Stimulated activated CD4-positive, alpha-beta T cell treated with anti-CD3 and anti-CD28 coated beads, TNF-alpha, amount 100 ng/mL, for 48 hours (primary cell): Measurements from ENCODE around the gene LMX1B.
A peak's percentile ranks its signal among the peaks of the same experiment; 100 is the strongest.

Experiments used
- DNase-seq, 3 donors: peaks; one replicate each; pipeline ENCODE4 v3.0.0-alpha.2; 2020; ENCODE audit warnings: low read depth in 3 of 3

The LMX1B gene

DNA sequence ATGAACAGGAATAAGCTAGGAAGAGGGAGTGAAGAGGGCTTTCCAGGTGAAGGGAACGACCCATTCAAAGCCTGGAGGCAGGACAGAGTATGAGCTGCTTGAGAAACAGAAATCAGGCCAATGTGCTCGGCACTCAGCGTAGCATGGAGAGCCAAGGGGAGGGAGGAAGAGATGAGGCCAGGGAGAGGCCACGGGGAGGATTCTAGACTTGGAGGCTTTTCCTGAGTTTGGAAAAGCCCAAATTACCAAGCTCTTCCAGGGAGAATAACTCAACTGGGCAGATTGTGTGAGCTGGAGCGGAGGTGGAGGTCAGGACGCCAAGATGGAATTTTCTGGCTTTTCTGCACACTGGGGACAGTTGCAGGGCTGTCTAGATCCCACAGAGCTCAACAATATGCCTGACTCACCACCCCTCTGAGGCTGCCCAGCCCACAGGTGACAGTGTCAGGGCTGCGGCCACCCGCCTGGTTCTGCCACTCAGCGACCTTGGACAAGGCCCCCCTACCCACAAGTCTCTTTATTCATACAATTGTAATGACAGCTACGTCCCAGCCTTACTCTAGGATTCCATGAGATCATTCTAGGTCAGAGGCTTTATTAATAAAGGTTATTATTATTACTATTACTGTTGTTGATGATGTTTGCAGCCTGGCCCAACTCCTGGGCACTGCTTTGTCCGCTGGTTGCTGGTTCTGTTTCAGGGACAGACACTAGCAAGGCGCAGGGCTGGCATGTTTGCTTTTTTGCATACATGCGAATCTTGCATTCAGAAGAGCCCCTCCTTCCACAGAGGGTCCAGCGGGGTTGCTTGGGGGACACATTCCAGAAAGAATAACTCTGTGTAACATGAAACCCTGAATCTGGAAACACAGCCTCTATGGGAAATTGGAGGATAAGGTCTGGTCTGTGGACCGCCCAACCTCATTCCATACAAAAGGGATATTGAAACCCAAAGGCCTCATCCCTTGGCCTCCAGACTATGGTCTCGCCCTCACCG, 9.4 kb upstream of the LMX1B start:
- DNase-seq, result no peak

DNA sequence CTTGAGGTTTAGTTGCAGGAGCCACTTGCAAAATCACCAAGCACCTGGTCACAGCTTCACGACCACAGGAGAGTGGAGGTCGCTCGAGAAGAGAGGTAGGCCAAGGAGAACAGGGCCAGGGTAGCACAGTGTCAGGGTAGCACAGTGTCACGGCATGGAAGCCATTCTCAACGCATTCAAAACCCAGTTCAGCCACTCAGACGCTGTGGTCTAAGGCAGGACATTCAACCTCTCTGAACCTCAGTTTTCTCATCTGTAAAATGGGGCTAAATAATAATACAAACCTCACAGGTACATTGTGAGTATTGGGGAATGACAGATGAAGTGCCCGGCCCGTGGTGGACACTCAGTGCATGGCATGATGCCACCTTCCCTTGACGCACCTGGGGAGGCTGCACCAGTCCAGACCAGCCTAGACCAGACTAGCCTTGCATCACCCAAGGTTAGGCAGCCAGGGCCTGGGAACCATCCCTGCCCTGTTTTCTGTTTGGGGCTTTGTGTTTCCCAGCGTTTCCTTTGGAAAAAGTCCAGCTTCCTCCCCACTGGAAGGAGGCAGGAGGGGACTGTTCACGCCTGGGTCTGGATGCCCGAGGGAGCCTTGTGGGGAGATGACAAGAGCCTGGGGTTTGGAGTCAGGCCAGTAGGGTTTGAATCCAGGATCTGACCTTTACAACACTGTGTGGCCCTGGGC, 7.8 kb upstream of the LMX1B start:
- no peak for DNase-seq

DNA sequence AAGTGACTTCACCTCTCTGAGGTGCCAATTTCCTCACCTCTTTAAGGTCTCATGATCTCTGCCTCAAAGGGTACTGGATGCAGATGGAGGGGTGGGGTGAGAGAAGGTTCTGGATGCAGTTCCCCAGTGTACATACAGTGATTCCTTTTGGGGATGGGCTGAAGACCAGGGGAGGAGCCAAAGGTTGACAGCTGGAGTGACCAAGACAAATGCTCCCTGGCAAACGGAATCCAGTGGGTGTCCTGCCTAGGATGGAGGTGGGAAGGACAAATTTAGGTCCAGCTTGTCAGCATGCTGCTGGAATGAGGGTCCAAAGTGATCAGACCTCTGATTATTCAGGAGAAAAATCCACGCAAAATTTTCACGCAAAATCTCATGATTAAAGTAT, 7.3 kb upstream of the LMX1B start:
- DNase-seq, result no peak

DNA sequence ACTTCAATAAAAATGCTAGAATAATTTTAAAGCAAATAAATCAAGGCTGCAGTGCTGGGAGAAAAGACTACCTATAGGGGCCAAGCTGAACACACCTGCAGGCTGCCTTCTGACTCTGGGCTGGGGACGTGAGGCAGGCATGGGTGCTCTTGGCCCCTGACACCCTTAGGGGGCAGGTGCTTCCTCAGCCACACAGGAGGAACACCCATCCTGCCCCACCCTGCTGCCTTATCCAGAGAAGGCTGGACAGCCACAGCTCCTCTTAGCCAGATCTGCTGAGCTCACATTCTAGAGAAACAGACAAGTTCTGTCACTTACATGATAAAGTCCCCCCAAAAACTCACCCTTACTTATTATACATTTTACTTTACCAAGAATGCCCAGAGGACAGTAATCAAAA, 6.6 kb upstream of the LMX1B start:
- no peak for DNase-seq

DNA sequence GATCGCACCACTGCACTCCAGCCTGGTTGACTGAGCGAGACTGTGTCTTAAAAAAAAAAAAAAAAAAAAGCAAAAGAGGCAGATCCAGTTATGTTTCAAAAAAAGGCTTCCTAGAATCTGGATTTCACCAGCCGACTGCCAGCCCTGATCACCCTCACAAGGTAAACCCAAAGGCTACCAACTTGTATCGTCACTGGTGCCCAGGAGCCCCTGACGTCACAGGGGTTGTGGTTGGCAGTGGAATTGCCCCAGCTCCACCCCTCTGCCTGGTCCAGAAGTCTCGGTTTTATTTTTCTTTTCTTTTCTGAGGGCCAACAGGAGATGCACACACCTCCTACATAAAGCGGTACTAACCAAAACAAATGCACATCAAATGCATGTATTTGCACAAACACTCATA, 6.0 kb upstream of the LMX1B start:
- no peak for DNase-seq

DNA sequence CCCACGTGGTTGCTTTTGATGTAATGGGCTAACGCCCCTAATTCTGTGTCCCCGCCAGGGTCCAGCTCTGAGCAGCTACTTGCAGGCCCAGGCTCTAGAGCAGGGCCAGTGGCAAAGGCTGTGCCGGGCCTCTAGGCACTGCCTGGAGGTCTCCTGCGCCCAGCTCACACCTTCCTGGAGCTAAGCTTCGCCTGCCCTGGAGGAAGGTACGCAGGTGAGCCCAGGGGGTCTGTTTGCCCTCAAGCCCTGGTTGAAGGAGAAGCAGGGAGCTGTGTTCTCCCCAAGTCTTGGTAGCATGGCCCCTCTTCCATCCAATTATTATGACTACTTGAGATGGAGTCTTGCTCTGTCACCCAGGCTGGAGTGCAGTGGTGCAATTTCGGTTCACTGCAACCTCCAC, 5.2 kb upstream of the LMX1B start:
- DNase-seq, result no peak

DNA sequence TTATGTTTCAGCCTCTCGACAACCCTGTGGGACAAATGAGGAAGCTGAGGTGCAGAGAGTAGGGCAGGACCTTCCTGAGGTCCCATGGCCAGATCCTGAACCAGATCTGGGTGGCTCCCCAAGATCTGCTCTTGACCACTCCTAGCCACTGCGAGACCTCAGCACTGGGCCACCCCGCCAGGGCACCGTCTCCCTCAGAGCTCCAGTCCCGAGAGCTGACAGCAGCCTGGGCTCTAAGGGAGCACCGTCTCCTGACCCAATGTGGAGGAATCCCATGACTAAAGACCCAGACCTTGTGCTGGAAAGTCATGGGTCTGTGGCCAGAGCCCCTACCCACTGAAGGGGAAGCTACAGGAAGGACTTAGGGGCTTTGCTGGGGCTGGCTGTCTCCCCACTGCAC, 4.5 kb upstream of the LMX1B start:
- no peak for DNase-seq

DNA sequence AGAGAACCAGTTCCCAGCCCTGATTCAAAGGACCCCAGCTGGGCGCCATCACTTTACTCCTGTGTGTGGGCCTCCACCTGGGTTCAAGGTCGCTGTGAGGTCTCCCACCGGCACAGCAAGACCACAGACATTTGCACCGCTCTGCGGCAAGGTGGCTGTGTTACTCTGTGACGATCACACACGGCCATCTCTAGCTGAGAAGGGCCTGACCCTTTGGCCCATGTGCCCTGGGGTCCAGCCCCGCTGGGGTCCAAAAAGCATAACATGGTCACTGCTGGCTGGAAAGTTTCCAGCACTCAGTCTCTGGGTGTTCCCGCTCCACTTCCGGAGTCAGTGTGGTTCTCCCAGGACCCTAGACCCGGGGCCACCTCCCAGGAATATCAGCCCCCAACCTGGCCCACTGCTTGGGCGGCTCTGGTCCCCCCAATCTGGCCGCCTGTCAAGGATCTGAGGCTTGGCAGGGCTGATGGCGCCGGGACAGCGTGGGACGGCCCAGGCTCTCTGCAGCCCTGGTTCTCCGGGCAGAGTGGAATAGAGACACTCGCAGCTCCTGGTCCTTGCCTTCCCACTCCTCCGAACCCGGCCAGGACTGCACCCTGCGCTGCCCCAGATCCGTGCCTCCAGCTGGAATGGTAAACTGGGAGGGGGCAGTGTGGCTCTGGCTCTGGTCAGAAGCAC, 3.9 kb upstream of the LMX1B start:
- DNase-seq, result no peak

DNA sequence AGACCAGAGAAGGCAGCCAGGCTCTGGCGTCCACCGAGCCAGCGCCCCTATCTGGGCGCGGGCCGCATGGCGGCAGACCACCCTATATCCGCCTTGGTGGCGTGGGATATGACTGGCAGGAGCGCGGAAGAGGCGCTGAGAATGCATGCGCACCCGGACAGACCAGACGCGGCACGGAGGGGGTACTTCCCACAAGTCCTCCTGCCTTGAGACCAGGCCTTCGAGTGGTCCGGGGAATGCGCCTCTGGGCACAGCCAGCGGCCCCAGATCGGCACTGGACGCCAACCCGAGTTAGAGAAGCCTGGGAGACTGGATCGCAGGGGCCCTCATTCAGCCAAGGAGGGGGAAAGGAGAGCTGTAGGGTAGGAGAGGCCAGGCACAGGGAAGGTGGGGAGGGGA, 2.5 kb upstream of the LMX1B start:
- DNase-seq, result no peak

DNA sequence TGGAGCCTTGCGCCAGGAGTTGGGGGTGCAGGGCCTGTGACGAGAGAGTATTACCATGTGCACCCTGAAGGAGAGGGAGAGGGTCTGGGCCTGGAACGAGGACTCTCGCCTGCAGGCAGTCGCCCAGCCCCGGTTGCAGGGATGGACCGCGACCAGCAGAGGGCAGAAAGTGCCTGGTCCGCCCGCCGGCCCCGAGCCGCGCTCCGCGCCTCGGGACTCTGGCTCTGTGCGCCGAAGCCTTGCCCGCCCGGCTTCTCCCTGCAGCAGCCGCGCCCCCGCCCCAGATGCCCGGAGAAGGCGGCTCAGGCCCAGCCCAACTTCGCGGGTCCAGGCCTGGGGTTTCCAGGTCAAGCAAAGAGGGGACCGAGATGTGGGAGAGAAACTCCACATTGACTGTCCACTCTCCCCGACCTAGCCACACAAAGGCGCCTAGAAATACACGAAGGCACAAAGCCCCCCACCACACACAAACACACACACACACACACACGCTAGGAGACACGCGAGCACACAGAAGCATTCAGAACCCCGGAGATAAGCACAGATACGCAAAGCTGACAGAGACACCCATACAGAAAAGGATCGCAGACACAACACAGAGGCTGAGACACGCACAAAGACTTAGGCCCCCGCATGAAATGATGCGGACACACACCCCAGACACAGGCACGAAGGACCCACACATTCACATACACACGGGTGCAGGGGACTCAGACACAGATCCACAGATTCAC, 2.0 kb upstream of the LMX1B start:
- DNase-seq, result peak; percentile 60 to 75 (median 63)

DNA sequence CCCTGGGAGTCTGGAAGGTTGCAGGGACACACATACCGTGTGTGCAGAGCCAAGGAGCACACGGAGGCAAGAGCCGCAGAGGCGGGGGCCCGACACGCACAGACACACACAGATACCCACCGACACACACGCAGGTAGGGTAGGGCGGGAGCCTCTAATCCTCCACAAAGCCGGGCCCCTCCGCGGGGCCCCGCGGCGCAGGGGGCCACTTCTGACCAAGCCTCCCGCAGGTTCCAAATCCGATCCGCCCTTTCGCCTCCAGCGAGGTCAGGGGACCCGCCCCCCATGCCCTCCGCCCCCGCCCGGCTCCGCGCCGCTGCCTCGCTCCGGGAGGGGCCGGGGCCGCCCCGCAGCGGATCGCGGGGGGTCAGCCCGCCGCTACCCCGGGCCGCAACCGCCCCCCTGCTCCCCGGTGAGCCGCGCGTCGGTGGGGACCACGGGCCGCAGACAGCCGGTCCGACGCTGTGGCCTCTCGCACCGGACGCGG, 1.4 kb upstream of the LMX1B start:
- DNase-seq, result no peak

DNA sequence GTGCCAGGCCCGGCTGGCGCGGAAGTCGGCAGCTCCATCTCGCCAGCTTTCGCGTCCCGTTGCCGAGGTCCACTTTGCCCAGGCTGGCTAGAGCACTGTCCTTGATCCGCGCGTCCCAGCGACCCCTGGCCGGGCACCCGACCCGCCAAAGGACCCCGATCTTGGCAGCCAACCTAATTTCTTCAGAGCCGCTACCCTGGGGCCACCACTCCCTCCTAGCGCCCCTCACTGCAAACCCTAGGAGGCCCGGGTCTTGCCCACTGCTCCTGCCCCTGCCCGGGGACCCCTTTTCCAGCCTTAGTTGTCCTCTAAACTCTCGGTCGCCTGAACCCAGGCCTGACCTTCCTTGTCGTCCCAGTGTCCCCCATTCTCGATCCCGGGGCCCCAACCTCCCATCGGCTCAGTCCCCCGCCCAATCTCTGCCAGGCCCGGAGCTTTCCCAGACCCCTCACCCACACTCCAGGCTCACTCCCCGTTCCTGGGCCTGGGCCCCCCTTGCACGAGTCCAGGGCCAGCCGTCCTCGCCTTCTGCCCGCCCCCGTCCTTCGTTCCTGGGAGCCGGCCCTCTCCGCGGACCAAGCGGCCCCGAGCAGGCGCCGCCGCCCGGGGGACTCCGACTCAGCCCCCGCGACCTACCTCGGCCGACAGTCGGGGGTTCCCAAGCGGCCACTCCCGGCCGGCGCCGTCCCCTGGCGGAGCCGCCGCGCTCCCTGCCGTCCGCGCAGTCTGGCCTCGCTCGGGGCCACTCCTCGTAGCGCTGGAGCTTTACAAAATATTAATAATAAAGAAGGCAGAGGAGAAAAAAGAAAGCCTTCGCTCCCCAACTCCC, 701 bp upstream of the LMX1B start:
- DNase-seq, result no peak

DNA sequence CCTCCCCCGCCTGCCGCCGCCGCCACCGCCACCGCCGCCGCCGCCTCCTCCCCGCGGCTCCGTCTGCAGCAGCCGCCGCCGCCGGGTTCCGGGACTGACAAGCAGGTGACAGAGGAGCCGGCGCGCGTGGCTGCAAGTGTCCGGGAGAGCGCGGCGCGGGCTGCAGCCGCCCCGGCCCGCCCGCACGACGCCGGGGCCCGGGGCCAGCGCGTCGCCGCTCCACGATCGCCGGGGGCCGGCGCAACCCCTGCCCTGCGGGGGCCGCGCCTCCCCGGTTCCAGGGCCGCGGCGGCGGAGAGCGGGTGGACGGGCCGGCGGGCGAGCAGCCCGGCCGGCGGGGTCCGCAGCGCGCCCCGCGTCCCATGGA, 343 bp downstream of the LMX1B start:
- DNase-seq, result no peak

DNA sequence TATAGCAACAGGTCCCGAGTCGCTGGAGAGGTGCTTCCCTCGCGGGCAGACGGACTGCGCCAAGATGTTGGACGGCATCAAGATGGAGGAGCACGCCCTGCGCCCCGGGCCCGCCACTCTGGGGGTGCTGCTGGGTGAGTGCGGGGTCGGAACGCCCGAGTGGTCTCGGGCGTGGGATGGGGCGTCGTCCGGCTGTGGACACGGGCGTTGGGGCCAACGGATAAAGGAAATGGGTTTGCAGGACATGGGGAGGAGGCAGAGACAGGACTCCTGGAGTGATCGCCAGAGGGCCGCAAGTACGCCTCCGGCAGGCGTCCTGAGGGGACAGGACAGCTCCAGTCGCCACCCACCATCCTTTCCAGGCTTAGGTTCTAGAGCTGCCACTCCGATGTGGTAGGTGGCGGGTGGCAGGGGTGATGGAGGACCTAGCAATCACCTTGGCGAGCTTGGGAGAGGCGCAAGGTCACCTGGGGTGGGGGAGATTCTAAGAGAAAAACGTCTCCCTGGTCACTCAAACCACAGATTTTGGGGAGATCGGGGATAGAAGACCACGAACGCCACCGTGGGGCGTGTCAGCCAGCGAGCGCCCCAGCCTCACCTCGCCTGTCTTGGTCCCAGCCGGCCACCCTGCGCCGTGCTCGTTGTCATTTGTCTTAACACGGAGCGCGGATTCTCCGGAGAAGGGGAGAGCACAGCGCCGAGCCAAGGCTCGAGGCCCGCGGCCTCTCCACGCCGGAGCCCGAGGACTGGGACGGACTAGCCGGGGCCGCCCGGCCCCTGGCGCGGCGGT, 922 bp downstream of the LMX1B start:
- no peak for DNase-seq

DNA sequence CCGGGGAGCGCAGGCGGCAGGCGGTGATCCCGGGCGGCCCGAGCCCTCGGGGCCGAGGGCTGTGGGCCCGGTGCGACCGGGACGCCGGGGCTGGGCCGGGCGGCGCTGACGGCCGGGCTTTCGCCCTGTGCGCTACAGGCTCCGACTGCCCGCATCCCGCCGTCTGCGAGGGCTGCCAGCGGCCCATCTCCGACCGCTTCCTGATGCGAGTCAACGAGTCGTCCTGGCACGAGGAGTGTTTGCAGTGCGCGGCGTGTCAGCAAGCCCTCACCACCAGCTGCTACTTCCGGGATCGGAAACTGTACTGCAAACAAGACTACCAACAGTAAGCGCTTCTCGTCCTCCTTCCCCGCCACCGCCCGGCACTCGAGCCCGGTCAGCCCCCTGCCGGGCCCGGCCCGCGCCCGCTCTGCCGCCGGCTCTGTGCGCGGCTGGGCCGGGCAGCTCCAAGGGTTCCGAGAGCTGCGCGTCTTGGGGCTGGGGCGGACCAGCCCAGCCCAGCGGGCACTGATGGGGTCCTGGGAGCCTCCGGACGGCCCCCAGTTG, 1.6 kb downstream of the LMX1B start:
- DNase-seq, result no peak

DNA sequence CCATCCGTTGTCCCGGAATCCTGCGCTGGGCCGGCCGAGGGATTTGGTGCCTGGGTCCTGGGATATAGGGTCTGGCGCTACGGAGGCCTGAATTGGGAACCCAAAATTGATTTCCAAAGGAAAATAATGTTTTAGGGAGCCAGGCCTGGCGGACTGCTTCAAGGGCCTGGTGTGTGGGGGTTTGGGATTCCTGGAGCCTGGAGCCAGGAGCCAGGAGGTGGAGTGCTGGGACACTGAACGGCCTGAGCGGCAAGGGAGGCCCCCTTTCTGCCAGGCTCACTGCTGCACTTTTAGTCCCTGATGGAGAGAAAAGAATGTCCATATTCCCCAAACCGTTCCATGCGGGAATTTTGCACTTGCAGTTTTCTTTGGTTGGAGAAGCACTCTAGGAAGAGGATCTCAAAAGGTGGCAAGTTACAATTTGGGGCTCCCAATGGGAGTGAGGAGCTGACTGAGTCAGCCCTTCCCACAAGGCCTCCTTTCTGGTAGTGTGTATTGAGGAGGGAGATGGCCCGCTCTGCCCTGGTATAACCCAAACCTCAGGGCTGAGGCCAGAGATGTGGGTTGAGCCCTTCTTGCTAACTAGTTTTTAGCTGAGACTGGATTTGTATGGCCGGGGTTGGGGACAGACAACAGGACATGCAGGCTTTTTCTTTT, 2.2 kb downstream of the LMX1B start:
- DNase-seq, result no peak

DNA sequence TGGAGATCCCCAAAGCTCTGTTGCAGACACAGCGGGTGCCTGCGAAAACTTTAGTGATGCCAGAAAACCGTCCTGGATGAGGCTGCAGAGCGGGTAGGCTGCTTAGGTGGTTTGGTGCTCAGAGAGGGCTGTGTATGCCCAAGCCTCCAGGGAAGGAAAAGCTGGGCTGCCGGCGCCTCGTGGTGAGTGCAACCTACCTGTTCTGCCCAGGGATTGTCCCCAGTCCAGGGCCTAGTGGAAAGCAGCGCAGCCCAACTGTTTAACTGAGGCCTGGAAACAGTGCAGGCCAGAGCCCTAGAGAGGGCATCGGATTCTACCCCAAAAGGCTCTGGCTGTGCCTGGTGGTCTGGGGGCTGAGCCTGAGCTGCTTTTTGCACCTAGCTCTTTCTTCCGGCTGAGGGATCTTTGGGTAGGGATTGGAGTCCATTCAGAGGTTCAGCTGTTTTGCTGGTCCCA, 2.8 kb downstream of the LMX1B start:
- no peak for DNase-seq

DNA sequence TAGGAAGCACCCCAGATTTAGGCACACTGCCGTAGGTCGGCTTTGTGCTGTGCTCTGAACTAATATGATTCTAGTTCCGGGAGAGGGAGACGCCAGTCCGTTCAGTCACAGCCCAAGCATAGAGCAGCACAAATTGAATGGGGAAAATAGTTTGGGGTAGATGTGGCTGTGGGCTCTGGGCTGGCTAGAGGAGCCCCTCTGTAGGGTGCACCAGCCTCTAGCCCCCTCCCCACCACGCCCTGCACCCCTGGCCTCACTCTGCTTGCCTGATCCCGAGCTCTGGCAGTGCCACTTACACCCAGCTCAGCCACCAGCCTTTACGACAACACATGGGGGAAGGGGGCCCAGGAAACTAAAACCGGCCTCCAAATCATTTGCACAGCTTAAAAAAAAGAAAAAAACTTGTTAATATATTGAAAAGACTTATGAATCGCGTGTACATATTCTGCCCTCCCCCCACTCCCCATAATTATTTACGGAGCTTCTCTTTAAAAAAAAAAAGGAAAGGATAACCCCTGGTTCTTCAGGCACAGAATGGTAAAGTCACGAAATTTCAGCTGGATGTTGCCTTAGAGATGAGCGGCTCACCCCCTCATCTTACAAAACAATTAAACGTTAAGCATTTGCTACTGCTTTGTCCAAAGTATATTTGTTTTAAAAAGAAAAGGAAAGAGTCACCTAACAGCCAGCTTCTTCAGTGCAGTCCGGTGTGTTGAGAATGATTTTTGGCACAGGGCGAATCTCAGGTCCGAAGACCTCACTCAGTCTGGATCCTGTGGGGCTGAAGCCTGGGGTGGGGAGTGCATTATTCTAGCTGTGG, 3.5 kb downstream of the LMX1B start:
- no peak for DNase-seq
